Measurements from ENCODE around the gene ABCB6.
A peak's percentile ranks its signal among the peaks of the same experiment; 100 is the strongest.
"Not testable (repeated sequence)": the region's sequence is repeated elsewhere in the genome, so short reads cannot be mapped to it uniquely, and the experiment has no call there.

ABCB6 gene

GRCh38 chr2:219213026-219213415, 5.7 kb downstream of the ABCB6 start:
- no peak for DNase-seq

GRCh38 chr2:219210886-219211362, 7.8 kb downstream of the ABCB6 start:
- DNase-seq, result no peak

- DNase-seq, result no peak
Observed at GRCh38 chr2:219210196-219210885, 8.4 kb downstream of the ABCB6 start.

GRCh38 chr2:219209236-219210195, 9.2 kb downstream of the ABCB6 start:
- no peak for DNase-seq

- no peak for DNase-seq
Observed at GRCh38 chr2:219207884-219208740, 10.6 kb downstream of the ABCB6 start.

- no peak for DNase-seq
Observed at GRCh38 chr2:219207134-219207883, 11.4 kb downstream of the ABCB6 start.

GRCh38 chr2:219206328-219207133, 12.2 kb downstream of the ABCB6 start, which contains the start of gene ZFAND2B:
ZFAND2B (plus strand) TSS chr2:219206782; CDS start chr2:219206988, 206 bp downstream.
- DNase-seq, result peak; percentile 95

GRCh38 chr2:219205981-219206327, 12.8 kb downstream of the ABCB6 start:
- no peak for DNase-seq

GRCh38 chr2:219205165-219205538, 13.6 kb downstream of the ABCB6 start:
- DNase-seq, result no peak

- DNase-seq, result no peak
Observed at GRCh38 chr2:219204425-219205164, 14.2 kb downstream of the ABCB6 start.

- not testable (repeated sequence) for DNase-seq
Observed at GRCh38 chr2:219201331-219201730, 17.4 kb downstream of the ABCB6 start.

- not testable (repeated sequence) for DNase-seq
Observed at GRCh38 chr2:219200502-219201326, 18.0 kb downstream of the ABCB6 start.

GRCh38 chr2:219199470-219200211, 19.1 kb downstream of the ABCB6 start:
- DNase-seq, result no peak

GRCh38 chr2:219198974-219199373, 19.8 kb downstream of the ABCB6 start:
- no peak for DNase-seq

- DNase-seq, result no peak
Observed at GRCh38 chr2:219197388-219197787, 21.4 kb downstream of the ABCB6 start.

GRCh38 chr2:219186754-219187456, 31.9 kb downstream of the ABCB6 start:
- no peak for DNase-seq

GRCh38 chr2:219184121-219184520, 34.6 kb downstream of the ABCB6 start:
- no peak for DNase-seq

GRCh38 chr2:219183151-219183772, 35.5 kb downstream of the ABCB6 start:
- DNase-seq, result no peak
